Kidney (tissue), 14 donors: Measurements from ENCODE around the gene BIVM. TPM values are rescaled to one million over a fixed set of nuclear protein-coding genes. Genes with fewer than 3 reads are reported as not detected.

Experiments used
- DNase-seq, 5 donors: peaks; one replicate each; pipeline ENCODE4 v3.0.0-alpha.2; 2013 to 2020
- FAIRE-seq: peaks from 2 replicates; lab custom pipeline; 2012; peaks lifted over from hg19 to GRCh38; lab: Jason Lieb, UNC
- H3K27ac ChIP-seq, 2 donors: one replicate each; pipeline ENCODE4 v1.7.0; 2013; ENCODE audit warnings: low read depth in 2 of 2, low read length in 2 of 2, inconsistent platforms in 1 of 2
- H3K27me3 ChIP-seq: one replicate; pipeline ENCODE4 v1.7.1; 2013; ENCODE audit warnings: low read length, inconsistent platforms; ENCODE audit not compliant: control insufficient read depth, insufficient read depth
- H3K36me3 ChIP-seq, 3 donors: one replicate each; pipeline versions ENCODE4 v1.7.0 to v1.7.1; 2013; ENCODE audit warnings: low read length in 3 of 3, control low read depth in 1 of 3, inconsistent platforms in 1 of 3; ENCODE audit not compliant: insufficient read depth in 3 of 3, control insufficient read depth in 2 of 3
- H3K4me1 ChIP-seq, 3 donors: one replicate each; pipeline versions ENCODE4 v1.7.0 to v1.7.1; 2013; ENCODE audit warnings: low read length in 3 of 3, inconsistent platforms in 1 of 3, low read depth in 1 of 3; ENCODE audit not compliant: control insufficient read depth in 2 of 3, insufficient read depth in 2 of 3
- H3K4me3 ChIP-seq, 3 donors: one replicate each; pipeline versions ENCODE4 v1.7.0 to v1.8.1; 2013; ENCODE audit warnings: low read length in 3 of 3, control low read depth in 1 of 3, inconsistent platforms in 1 of 3
- H3K9ac ChIP-seq, 3 donors: one replicate each; pipeline versions ENCODE4 v1.7.0 to v1.7.1; 2013; ENCODE audit warnings: low read length in 3 of 3, control low read depth in 1 of 3, inconsistent platforms in 1 of 3
- H3K9me3 ChIP-seq, 3 donors: one replicate each; pipeline versions ENCODE4 v1.7.0 to v1.7.1; 2013; ENCODE audit warnings: low read length in 3 of 3, control low read depth in 1 of 3, inconsistent platforms in 1 of 3; ENCODE audit not compliant: control insufficient read depth in 2 of 3, insufficient read depth in 1 of 3
- intact Hi-C: fragments of 100-400 bp; cut with DNase I; formaldehyde crosslinking; loops from one replicate; pipeline ENCODE4 v1.11.1; 2022
- polyA plus RNA-seq: library from polyadenylated mRNA; stranded (reverse); fragments of 350-450 nt; fragmentation: Illumina TruSeq; extraction: RNeasy Lipid Tissue Mini Kit (QIAGEN cat#74804); gene quantifications from one replicate; pipeline ENCODE4 v1.2.3, GENCODE V29; 2014; ENCODE audit warnings: low read depth, low replicate concordance; ENCODE audit not compliant: insufficient read depth
- total RNA-seq: library from RNA; stranded (reverse); fragmentation: NEBNext Ultra II Directional; extraction: Animal tissue kit (Norgen Biotek cat#: 25700); gene quantifications from one replicate; pipeline ENCODE4 v1.2.1, GENCODE V29; 2021
- TF ChIP-seq, protein P1 (sequence below): IDR thresholded peaks from 3 replicates; pipeline ENCODE4 v1.5.1; 2012; ENCODE audit warnings: mild to moderate bottlenecking, moderate library complexity, borderline replicate concordance; ENCODE audit not compliant: insufficient read depth; ENCODE audit errors: extremely low read depth
- donor health status: control.
- donor health status: control.
- donor health status: control.
- donor health status: control.
- donor health status: control.
- donor health status: DM: yes; HTN: yes; CAD: no.
- donor health status: Normal renal cell carcinoma (clear cell type).

BIVM gene
- total and polyA plus RNA-seq, 2 donors from 2014 or later, result 22.1 to 36.6 TPM

DNA sequence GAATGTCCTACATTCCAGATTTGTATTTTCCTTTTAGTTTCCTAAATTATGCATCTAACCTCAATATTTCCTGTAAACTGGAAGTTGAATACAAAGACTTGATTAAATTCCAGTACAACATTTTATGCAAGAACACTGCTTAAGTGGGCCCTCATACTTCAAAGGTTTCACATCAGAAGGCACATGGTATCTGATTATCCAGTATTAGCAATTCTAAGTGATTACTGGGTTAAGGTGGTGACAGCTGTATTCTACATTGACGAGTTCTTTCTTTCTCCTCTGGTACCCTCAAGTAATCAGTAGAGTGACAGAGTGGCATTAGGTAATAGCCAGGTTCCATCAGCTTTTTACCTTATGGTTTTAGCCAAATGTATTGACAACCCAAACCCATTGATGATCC lies 18.3 kb downstream of the BIVM start:
- H3K9ac ChIP-seq, result no peak overlapping the region
- H3K4me3 ChIP-seq, result peak overlapping the region in 1 of 3 donors; percentile 30
- H3K27ac ChIP-seq, result peak overlapping the region; percentile 75 to 78
- peaks cover 7 to 14% (median 9%) of the 10 kb centered on the region in 3 donors for H3K36me3 ChIP-seq
- intact Hi-C loops, result no loop called here
- H3K9me3 ChIP-seq, result no peaks in the 10 kb centered on the region
- FAIRE-seq, result no peak
- H3K27me3 ChIP-seq, result no peaks in the 10 kb centered on the region
- no peak for DNase-seq
- TF ChIP-seq, protein P1, sequence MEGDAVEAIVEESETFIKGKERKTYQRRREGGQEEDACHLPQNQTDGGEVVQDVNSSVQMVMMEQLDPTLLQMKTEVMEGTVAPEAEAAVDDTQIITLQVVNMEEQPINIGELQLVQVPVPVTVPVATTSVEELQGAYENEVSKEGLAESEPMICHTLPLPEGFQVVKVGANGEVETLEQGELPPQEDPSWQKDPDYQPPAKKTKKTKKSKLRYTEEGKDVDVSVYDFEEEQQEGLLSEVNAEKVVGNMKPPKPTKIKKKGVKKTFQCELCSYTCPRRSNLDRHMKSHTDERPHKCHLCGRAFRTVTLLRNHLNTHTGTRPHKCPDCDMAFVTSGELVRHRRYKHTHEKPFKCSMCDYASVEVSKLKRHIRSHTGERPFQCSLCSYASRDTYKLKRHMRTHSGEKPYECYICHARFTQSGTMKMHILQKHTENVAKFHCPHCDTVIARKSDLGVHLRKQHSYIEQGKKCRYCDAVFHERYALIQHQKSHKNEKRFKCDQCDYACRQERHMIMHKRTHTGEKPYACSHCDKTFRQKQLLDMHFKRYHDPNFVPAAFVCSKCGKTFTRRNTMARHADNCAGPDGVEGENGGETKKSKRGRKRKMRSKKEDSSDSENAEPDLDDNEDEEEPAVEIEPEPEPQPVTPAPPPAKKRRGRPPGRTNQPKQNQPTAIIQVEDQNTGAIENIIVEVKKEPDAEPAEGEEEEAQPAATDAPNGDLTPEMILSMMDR, result no peak
- peaks cover 0 to 25% (median 9%) of the 10 kb centered on the region in 3 donors for H3K4me1 ChIP-seq

- TF ChIP-seq, protein P1, result no peak
- no peak overlapping the region for H3K9ac ChIP-seq
- H3K9me3 ChIP-seq, result no peaks in the 10 kb centered on the region
- FAIRE-seq (no peak), DNase-seq (peak in 2 of 5 donors; percentile 49 to 69)
- no peaks in the 10 kb centered on the region for H3K27me3 ChIP-seq
- peak overlapping the region; percentile 26 to 72 for H3K27ac ChIP-seq
- H3K4me1 ChIP-seq, result peaks cover 0 to 21% (median 9%) of the 10 kb centered on the region in 3 donors
- intact Hi-C loops, result no loop called here
- peak overlapping the region in 1 of 3 donors; percentile 2 for H3K4me3 ChIP-seq
- H3K36me3 ChIP-seq, result peaks cover 10 to 20% (median 12%) of the 10 kb centered on the region in 3 donors
Measured at GRCh38 chr13:102817907-102818306, 19.0 kb downstream of the BIVM start.

DNA sequence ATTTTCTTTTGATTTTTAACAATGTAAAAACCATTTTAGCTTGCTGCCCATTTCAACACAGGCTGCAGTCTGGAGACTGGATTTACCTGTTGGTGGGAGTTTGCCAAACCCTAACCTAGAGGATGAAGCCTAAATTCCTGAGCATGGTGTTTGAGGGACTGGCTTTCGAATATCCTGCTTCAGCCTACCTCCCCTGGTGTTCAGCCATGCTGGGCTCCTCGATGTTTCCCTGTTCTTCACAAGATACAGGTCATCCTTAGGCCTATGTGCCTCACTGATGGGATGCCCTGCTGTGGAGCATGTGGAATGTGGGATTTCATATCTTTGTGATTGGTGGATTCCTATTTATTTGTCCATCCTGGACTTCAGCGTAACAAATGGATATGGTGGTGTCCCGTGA lies 26.5 kb downstream of the BIVM start:
- H3K27me3 ChIP-seq, result no peaks in the 10 kb centered on the region
- no peak overlapping the region for H3K4me3 ChIP-seq
- peak overlapping the region in 1 of 2 donors; percentile 30 for H3K27ac ChIP-seq
- DNase-seq (no peak), FAIRE-seq (no peak)
- H3K36me3 ChIP-seq, result peaks cover 15 to 20% (median 19%) of the 10 kb centered on the region in 3 donors
- peaks cover 0 to 6% (median 2%) of the 10 kb centered on the region in 3 donors for H3K4me1 ChIP-seq
- no peak overlapping the region for H3K9ac ChIP-seq
- intact Hi-C loops, result no loop called here
- no peaks in the 10 kb centered on the region for H3K9me3 ChIP-seq
- TF ChIP-seq, protein P1, result no peak
